ENCODE data around the gene TCAP. TPM values are rescaled to one million over a fixed set of nuclear protein-coding genes. Genes with fewer than 3 reads are reported as not detected.

The TCAP gene
- total RNA-seq, 1 experiment from 2014 or later, result 1.6 TPM

- no peak for TF ChIP-seq CTCF (IDR thresholded peaks at IDR 0.05)
- no peak for TF ChIP-seq TCF7L2 (IDR thresholded peaks at IDR 0.05; ENCODE audit: low read depth, low read length)
- TF ChIP-seq REST (IDR thresholded peaks at IDR 0.05; ENCODE audit: insufficient read depth in 1 of 2, low read depth in 2 of 2, low read length in 1 of 2), result no peak
- TF ChIP-seq SIN3A (IDR thresholded peaks at IDR 0.05; ENCODE audit: borderline replicate concordance, insufficient read depth, low read depth, low read length), result no peak
- TF ChIP-seq POLR2AphosphoS5 (IDR thresholded peaks at IDR 0.05; ENCODE audit: low read depth, low read length), result no peak
- H3K27ac ChIP-seq (ENCODE audit: low read length), result peak overlapping the region; percentile 48; the same call in 1 of the 2 replicates
- intact Hi-C loops (cut with micrococcal nuclease; ENCODE audit: unreplicated experiment), result no loop called here
- no peak for DNase-seq (ENCODE audit: low read depth, low spot score)
- H3K4me3 ChIP-seq (ENCODE audit: low read depth in 2 of 2, low read length in 2 of 2), result no peak overlapping the region
- ChIA-PET CTCF (no interaction called here), POLR2A (interaction anchor here (0.6 to 0.7 kb wide), 3 partner anchors 35 to 1992 kb away, joined by 3 to 5 read pairs (median 4); no protein-coding TSS in a partner anchor)
- TSS peak; percentile 70 for BruUV-seq (replicated peaks)
- H3K27me3 ChIP-seq (ENCODE audit: control insufficient read depth, insufficient read depth, low read length), result no peaks in the 10 kb centered on the region
- peaks cover 41% of the 10 kb centered on the region for H3K4me1 ChIP-seq (ENCODE audit: control insufficient read depth, insufficient read depth, low read length)
- no peaks in the 10 kb centered on the region for H3K9me3 ChIP-seq (ENCODE audit: control insufficient read depth, insufficient read depth, low read depth, low read length)
- H3K36me3 ChIP-seq (ENCODE audit: control insufficient read depth, insufficient read depth, low read length), result no peaks in the 10 kb centered on the region
- in situ Hi-C loops (cut with HindIII; ENCODE audit: low pct_unique_long_range_greater_than_20kb, low sequenced_read_pairs), result no loop called here
- ATAC-seq, result peak; percentile 2; the same call in 1 of the 2 replicates
Measured at GRCh38 chr17:39662551-39663339, 2.4 kb upstream of the TCAP start.

- in situ Hi-C loops (cut with HindIII; ENCODE audit: low pct_unique_long_range_greater_than_20kb, low sequenced_read_pairs), result no loop called here
- BruUV-seq (replicated peaks), result no TSS peak
- Histone ChIP-seq H3K36me3 (ENCODE audit: control insufficient read depth, insufficient read depth, low read length) (no peaks in the 10 kb centered on the region), H3K27me3 (ENCODE audit: control insufficient read depth, insufficient read depth, low read length) (no peaks in the 10 kb centered on the region), H3K27ac (ENCODE audit: low read length) (peak overlapping the region; percentile 48; the same call in 1 of the 2 replicates), H3K4me1 (ENCODE audit: control insufficient read depth, insufficient read depth, low read length) (peaks cover 41% of the 10 kb centered on the region), H3K9me3 (ENCODE audit: control insufficient read depth, insufficient read depth, low read depth, low read length) (no peaks in the 10 kb centered on the region), H3K4me3 (ENCODE audit: low read depth in 2 of 2, low read length in 2 of 2) (peak overlapping the region in 1 of 2 experiments; percentile 36; a peak in 1 of 4 replicates)
- ATAC-seq, result no peak
- intact Hi-C loops (cut with micrococcal nuclease; ENCODE audit: unreplicated experiment), result no loop called here
- no peak for TF ChIP-seq POLR2AphosphoS5 (IDR thresholded peaks at IDR 0.05; ENCODE audit: low read depth, low read length)
- no peak for TF ChIP-seq REST (IDR thresholded peaks at IDR 0.05; ENCODE audit: insufficient read depth in 1 of 2, low read depth in 2 of 2, low read length in 1 of 2)
- ChIA-PET POLR2A (interaction anchor here (0.7 kb wide), 1 partner anchor 1993 kb away, joined by 5 read pairs; no protein-coding TSS in a partner anchor), CTCF (no interaction called here)
- no peak for DNase-seq (ENCODE audit: low read depth, low spot score)
Measured at GRCh38 chr17:39663340-39663687, 1.8 kb upstream of the TCAP start.
